Erythroblast (primary cell): ENCODE data around the gene HOXC10.

Experiments
- GATA1 ChIP-seq: IDR thresholded peaks from 2 replicates; pipeline ENCODE4 v1.6.1; 2011; ENCODE audit warnings: low read depth, mild to moderate bottlenecking, control low read depth, low read length, moderate library complexity
- POLR2A ChIP-seq: IDR thresholded peaks from 2 replicates; pipeline ENCODE4 v1.6.1; 2011; ENCODE audit warnings: mild to moderate bottlenecking, low read length

DNA sequence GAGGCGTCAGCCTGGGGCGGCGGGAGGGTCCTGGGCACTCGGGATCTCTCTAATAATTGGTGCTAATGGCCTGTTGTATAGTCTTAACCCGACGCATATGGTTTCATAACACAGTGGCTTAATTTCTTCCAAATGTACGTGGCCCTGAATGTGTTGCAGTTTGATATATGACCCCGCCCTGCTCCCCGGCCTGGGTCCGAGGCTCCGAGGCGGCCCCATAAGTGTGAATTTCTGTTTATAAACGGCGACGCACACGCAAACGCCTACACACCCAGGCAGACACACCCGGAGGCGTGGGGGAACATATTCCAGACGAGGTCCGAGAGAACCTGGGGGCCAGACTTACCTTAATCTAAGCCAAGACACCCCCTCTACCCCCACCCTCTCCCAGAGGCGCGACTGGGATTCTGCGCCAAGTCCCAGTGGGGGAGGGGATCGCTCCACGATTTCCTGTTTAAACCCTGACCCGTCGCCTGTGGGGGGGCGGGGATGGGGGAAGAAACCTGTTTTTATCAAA is 33.6 kb downstream of the HOXC10 start:
- TF ChIP-seq POLR2A (no peak), GATA1 (no peak)
